ENCODE data around the gene XRN2.

Gene XRN2

DNA sequence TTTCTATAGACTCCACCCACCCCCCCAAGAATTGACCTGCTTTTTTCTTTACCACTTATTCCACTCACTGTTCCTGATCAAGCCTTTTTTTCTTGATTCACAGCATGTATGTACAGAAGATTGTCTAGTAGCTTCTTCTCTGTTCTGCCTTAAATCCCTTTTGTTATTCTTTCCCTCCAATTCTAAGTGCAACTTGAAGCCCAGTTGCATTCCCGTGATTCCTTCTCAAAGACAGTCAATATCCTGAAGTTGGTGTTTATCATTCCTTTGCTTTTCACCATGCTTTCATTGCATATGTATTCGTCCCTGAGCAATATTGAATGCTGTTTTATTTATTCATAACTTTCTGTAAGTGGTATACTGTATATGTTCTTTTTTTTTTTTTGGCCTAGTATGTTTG is 21.0 kb downstream of the XRN2 start:
- no peak overlapping the region for H3K27ac ChIP-seq (ENCODE audit: low read depth, low read length)

DNA sequence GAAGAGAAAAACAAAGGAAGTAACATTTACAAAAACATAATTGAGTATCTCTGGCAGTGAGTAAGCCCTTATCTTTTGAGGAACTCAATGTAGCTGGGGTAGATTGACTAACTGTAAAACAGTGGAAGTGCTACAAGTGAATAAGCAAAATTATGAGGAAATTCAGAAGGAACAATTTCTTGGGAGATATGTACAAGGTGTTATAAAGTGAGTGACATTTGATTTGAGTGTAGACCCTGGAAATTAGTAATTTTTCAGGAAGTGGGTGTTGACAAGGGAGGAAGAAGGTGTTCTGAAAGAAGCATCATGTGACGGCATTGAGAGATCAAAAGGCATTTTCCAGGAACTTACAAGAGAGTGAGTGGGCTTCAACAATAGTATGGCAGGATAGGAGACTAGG is 22.2 kb downstream of the XRN2 start:
- Histone ChIP-seq H3K9me3 (ENCODE audit: control insufficient read depth, insufficient read depth, low read length) (no peaks in the 10 kb centered on the region), H3K27ac (ENCODE audit: low read depth, low read length) (no peak overlapping the region), H3K9ac (ENCODE audit: low read depth, low read length) (no peak overlapping the region), H3K4me3 (ENCODE audit: low read depth, low read length) (no peak overlapping the region), H3K4me1 (ENCODE audit: control insufficient read depth, insufficient read depth, low read length) (peaks cover 37% of the 10 kb centered on the region), H3K27me3 (ENCODE audit: control insufficient read depth, insufficient read depth, low read length) (no peaks in the 10 kb centered on the region), H3K36me3 (ENCODE audit: control insufficient read depth, insufficient read depth, low read length) (peaks cover 24% of the 10 kb centered on the region)

More for the DNA sequence above, 21.0 kb downstream of the XRN2 start:
- no peak overlapping the region for H3K9ac ChIP-seq (ENCODE audit: low read depth, low read length)
- peaks cover 16% of the 10 kb centered on the region for H3K36me3 ChIP-seq (ENCODE audit: control insufficient read depth, insufficient read depth, low read length)
- no peaks in the 10 kb centered on the region for H3K27me3 ChIP-seq (ENCODE audit: control insufficient read depth, insufficient read depth, low read length)
- H3K4me3 ChIP-seq (ENCODE audit: low read depth, low read length) = no peak overlapping the region
- H3K4me1 ChIP-seq (ENCODE audit: control insufficient read depth, insufficient read depth, low read length) = peaks cover 37% of the 10 kb centered on the region
- H3K9me3 ChIP-seq (ENCODE audit: control insufficient read depth, insufficient read depth, low read length) = no peaks in the 10 kb centered on the region

DNA sequence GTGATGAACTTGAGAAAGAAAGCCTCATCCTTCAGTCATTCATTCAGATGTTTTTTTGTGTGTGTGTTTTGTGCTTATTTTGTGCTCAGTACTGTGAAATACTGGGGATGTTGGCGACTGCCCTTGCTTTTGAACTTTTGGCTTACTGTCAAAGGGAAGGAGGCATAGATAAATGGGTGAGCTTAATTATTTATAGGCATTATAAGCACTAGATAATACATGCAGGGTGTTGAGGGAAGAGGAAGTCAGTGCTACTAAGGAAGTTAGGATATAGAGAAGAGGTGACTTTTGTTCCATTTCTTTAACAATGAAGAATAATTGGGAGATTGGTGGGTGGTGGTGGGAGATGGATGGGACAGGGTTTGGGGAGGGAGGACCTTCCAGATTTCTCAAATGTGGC is 23.6 kb downstream of the XRN2 start:
- peaks cover 37% of the 10 kb centered on the region for H3K4me1 ChIP-seq (ENCODE audit: control insufficient read depth, insufficient read depth, low read length)
- no peak overlapping the region for H3K9ac ChIP-seq (ENCODE audit: low read depth, low read length)
- peaks cover 38% of the 10 kb centered on the region for H3K36me3 ChIP-seq (ENCODE audit: control insufficient read depth, insufficient read depth, low read length)
- H3K9me3 ChIP-seq (ENCODE audit: control insufficient read depth, insufficient read depth, low read length) = no peaks in the 10 kb centered on the region
- no peak overlapping the region for H3K4me3 ChIP-seq (ENCODE audit: low read depth, low read length)
- H3K27ac ChIP-seq (ENCODE audit: low read depth, low read length) = no peak overlapping the region
- H3K27me3 ChIP-seq (ENCODE audit: control insufficient read depth, insufficient read depth, low read length) = no peaks in the 10 kb centered on the region

DNA sequence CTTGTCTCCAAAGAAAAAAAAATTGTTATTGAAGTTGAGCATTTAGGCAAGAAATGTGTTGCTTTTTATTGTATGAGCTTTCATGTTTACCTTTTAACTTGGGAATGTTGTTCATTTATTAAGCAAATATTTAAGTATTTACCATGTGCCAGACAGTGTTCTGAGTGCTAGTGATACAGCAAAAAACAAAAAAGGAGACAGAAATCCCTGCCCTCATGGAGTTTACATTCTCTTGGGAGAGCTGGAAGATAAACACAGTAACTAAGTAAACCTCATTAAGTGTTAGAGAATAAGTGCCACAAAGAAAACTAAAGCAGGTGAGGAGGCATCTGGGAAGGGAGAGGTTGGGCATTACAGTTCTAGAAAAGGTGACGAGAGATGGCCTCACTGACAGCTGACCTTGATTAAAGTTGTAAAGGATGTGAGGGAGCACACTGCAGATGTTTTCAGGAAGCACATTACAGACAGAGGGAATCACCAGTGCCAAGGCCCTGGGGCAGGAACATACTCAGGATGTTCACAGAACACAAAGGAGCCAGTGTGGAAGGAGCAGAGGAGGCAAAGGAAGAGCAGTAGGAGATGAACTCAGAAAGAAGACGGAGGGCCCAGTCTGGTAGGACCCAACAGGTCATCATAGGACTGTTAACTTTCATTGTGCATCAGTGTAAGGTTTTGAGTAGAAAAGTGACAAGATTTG is 33.5 kb downstream of the XRN2 start:
- peaks cover 12% of the 10 kb centered on the region; the same call in 1 of the 2 replicates for H3K4me1 ChIP-seq (ENCODE audit: control insufficient read depth, insufficient read depth, low read length)
- H3K36me3 ChIP-seq (ENCODE audit: control insufficient read depth, insufficient read depth, low read length) = peaks cover 99% of the 10 kb centered on the region
- H3K9ac ChIP-seq (ENCODE audit: low read depth, low read length) = no peak overlapping the region
- H3K27ac ChIP-seq (ENCODE audit: low read depth, low read length) = no peak overlapping the region
- no peak overlapping the region for H3K4me3 ChIP-seq (ENCODE audit: low read depth, low read length)
- H3K27me3 ChIP-seq (ENCODE audit: control insufficient read depth, insufficient read depth, low read length) = no peaks in the 10 kb centered on the region
- H3K9me3 ChIP-seq (ENCODE audit: control insufficient read depth, insufficient read depth, low read length) = no peaks in the 10 kb centered on the region

DNA sequence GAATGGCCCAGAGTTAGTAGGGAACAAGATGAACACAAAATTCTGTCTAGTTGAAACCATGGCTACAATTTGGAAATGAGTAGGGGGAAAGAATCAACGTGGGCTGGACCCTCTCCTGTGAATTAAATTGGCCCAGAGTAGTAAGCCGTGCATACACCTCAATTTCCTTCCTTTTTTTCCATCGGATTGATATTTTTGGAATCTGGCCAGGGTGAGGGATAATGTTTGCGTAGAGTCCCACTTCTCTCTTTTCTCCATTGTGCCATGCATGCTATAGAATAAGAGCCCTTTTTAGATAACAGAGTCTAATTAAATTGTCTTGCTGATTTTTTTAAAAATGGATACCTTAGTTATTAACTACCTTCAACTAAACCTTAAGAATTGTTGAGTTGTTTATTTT is 35.2 kb downstream of the XRN2 start:
- Histone ChIP-seq H3K9ac (ENCODE audit: low read depth, low read length) (no peak overlapping the region), H3K27me3 (ENCODE audit: control insufficient read depth, insufficient read depth, low read length) (no peaks in the 10 kb centered on the region), H3K4me1 (ENCODE audit: control insufficient read depth, insufficient read depth, low read length) (peaks cover 12% of the 10 kb centered on the region; the same call in 1 of the 2 replicates), H3K27ac (ENCODE audit: low read depth, low read length) (no peak overlapping the region), H3K4me3 (ENCODE audit: low read depth, low read length) (no peak overlapping the region), H3K36me3 (ENCODE audit: control insufficient read depth, insufficient read depth, low read length) (peaks cover 97% of the 10 kb centered on the region), H3K9me3 (ENCODE audit: control insufficient read depth, insufficient read depth, low read length) (no peaks in the 10 kb centered on the region)

DNA sequence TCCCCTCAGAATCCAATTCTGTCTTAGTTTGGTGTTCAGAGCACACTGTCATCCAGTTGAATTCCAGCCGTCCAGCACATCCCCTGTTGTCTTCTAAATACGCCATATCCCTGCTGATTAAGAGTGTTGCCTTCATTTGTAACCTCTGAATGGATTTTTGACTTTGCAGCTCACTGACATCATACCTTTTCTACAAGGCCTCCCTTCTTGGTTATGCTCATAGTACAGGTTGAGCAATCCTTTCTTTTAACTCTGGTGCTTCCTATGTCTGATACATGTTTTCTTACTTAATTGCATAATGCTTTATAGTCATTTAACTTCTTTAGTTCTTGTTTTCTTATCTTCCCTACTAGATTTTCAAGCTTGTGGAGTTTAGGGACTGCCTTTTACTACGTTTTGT is 36.4 kb downstream of the XRN2 start:
- peaks cover 97% of the 10 kb centered on the region for H3K36me3 ChIP-seq (ENCODE audit: control insufficient read depth, insufficient read depth, low read length)
- H3K4me3 ChIP-seq (ENCODE audit: low read depth, low read length) = no peak overlapping the region

DNA sequence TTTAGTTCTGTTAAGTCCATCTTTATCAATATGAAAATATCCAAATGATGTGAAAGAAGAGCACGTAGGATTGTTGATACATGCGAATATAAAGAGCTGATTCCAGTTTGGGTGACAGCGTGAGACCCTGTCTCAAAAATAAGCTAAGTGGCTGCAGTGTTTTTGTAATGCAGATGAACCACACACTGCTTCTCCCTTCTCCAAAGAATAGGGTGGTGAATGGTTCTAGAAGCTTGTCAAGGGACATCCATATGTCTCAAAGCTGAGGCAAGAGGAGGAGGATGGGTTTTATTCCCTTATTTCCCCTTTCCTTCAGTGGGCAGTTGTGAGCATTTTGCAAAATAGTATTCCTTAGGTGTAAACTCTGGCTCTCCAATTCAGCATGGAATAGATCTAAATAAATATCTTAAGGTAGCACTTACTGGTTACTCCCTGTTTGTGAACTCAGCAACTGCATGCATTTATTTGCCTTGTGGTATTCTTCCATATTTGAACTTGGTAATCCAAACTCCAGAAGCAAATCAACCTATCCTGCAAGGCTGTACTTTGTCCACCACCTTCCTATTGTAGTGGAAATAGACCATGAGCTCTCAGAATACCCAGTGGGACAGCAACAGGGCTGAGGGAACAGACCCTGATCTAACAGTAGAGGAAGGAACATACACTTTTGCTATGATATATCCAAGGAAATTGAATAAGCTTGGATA is 38.0 kb downstream of the XRN2 start:
- Histone ChIP-seq H3K27me3 (ENCODE audit: control insufficient read depth, insufficient read depth, low read length) (no peaks in the 10 kb centered on the region), H3K9ac (ENCODE audit: low read depth, low read length) (no peak overlapping the region), H3K4me1 (ENCODE audit: control insufficient read depth, insufficient read depth, low read length) (peaks cover 12% of the 10 kb centered on the region; the same call in 1 of the 2 replicates), H3K27ac (ENCODE audit: low read depth, low read length) (peak overlapping the region; percentile 67), H3K4me3 (ENCODE audit: low read depth, low read length) (no peak overlapping the region), H3K9me3 (ENCODE audit: control insufficient read depth, insufficient read depth, low read length) (no peaks in the 10 kb centered on the region), H3K36me3 (ENCODE audit: control insufficient read depth, insufficient read depth, low read length) (peaks cover 97% of the 10 kb centered on the region)

More for the DNA sequence above, 36.4 kb downstream of the XRN2 start:
- H3K27me3 ChIP-seq (ENCODE audit: control insufficient read depth, insufficient read depth, low read length) = no peaks in the 10 kb centered on the region
- peaks cover 12% of the 10 kb centered on the region; the same call in 1 of the 2 replicates for H3K4me1 ChIP-seq (ENCODE audit: control insufficient read depth, insufficient read depth, low read length)
- no peak overlapping the region for H3K9ac ChIP-seq (ENCODE audit: low read depth, low read length)
- no peaks in the 10 kb centered on the region for H3K9me3 ChIP-seq (ENCODE audit: control insufficient read depth, insufficient read depth, low read length)
- no peak overlapping the region for H3K27ac ChIP-seq (ENCODE audit: low read depth, low read length)

DNA sequence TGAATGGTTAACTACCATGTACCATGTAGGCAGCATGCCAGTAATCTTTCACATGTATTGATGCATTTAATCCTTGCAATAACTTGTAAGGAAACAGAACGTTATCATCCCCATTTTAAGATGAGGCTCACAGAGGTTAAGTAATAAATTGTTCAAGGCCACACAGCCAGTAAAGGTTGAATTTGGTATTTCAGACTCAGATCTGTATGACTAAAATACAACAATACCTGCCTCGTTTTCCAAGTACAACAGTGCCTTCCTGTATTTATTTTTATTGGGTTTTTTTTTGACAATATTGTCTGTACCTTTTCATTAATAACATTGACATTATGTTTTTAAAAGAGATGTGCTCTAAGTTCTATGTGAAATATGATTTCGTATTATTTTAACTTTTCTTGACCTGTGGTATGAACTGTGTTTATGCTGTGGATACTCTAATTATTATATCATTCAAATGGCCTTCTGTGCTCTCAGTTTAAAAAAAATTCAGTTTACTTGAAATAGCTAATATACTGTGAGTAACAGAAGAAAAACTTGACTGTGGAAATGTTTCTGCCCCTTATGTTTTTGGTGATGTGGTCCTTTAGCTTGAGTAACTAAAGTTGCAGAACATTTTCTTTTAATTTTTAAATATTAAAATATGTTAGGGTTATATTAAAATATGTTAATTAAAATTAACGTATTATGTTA is 39.7 kb downstream of the XRN2 start:
- no peak overlapping the region for H3K9ac ChIP-seq (ENCODE audit: low read depth, low read length)
- no peak overlapping the region for H3K4me3 ChIP-seq (ENCODE audit: low read depth, low read length)
- no peaks in the 10 kb centered on the region for H3K27me3 ChIP-seq (ENCODE audit: control insufficient read depth, insufficient read depth, low read length)
- H3K4me1 ChIP-seq (ENCODE audit: control insufficient read depth, insufficient read depth, low read length) = peaks cover 12% of the 10 kb centered on the region; the same call in 1 of the 2 replicates
- peaks cover 97% of the 10 kb centered on the region for H3K36me3 ChIP-seq (ENCODE audit: control insufficient read depth, insufficient read depth, low read length)
- no peak overlapping the region for H3K27ac ChIP-seq (ENCODE audit: low read depth, low read length)
- no peaks in the 10 kb centered on the region for H3K9me3 ChIP-seq (ENCODE audit: control insufficient read depth, insufficient read depth, low read length)

DNA sequence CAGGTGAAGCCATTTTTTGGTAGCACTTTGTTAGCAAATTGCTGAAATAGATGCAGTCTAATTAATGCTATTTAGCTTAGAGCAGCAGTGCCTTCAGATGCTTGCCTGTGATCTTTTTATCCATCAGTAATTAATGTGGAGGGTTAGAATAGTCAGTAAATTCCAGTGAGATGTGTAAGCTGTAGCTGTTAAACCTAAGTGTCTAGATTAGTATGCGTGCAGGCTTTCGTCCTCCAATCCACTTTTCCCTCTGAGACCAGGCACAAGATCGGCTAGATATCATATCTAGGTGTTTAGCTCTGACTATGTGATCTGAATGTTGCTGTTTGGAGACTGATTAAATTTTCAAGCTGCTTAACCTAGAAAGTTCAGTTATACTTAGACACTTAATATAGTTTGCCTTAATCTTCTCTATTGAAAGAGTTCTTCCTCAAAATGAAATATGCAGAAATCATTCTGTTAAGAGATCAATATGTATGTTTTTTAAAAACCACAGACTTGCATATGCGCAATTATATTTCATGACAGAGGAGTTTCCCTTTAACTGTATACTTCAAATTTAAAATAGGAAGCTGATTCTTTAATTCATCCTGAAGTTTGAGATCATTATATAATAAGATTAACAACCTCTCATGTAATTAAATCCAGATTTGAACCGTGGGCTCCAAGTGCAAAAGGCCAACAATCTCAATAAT is 41.2 kb downstream of the XRN2 start:
- H3K36me3 ChIP-seq (ENCODE audit: control insufficient read depth, insufficient read depth, low read length) = peaks cover 98% of the 10 kb centered on the region
- H3K27ac ChIP-seq (ENCODE audit: low read depth, low read length) = no peak overlapping the region
- no peaks in the 10 kb centered on the region for H3K9me3 ChIP-seq (ENCODE audit: control insufficient read depth, insufficient read depth, low read length)
- H3K4me1 ChIP-seq (ENCODE audit: control insufficient read depth, insufficient read depth, low read length) = peaks cover 12% of the 10 kb centered on the region; the same call in 1 of the 2 replicates
- no peak overlapping the region for H3K9ac ChIP-seq (ENCODE audit: low read depth, low read length)
- H3K4me3 ChIP-seq (ENCODE audit: low read depth, low read length) = no peak overlapping the region
- H3K27me3 ChIP-seq (ENCODE audit: control insufficient read depth, insufficient read depth, low read length) = no peaks in the 10 kb centered on the region

DNA sequence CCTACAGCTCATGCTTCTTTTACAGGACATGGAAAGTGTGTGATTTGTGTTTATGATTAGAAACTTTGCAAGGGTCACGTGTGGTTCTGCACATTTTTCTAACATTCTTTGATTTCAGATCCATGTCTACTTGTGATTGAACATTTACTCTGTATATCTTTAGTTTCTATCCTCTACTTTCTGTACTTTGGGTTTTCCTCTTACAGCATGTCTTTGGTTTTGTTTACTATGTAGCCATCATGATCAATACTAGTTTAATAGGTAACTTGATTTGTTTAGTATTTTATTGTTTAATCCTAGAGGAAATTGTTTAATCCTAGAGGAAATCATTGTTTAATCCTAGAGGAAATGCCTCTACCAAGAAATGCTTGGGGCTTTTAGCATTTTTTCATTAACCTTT is 41.8 kb downstream of the XRN2 start:
- Histone ChIP-seq H3K27ac (ENCODE audit: low read depth, low read length) (no peak overlapping the region), H3K4me3 (ENCODE audit: low read depth, low read length) (no peak overlapping the region), H3K36me3 (ENCODE audit: control insufficient read depth, insufficient read depth, low read length) (peaks cover 98% of the 10 kb centered on the region), H3K9me3 (ENCODE audit: control insufficient read depth, insufficient read depth, low read length) (no peaks in the 10 kb centered on the region), H3K27me3 (ENCODE audit: control insufficient read depth, insufficient read depth, low read length) (no peaks in the 10 kb centered on the region), H3K9ac (ENCODE audit: low read depth, low read length) (no peak overlapping the region), H3K4me1 (ENCODE audit: control insufficient read depth, insufficient read depth, low read length) (peaks cover 12% of the 10 kb centered on the region; the same call in 1 of the 2 replicates)
